HCT116 (cell line): Measurements from ENCODE around the gene NPFF. TPM values are rescaled to one million over a fixed set of nuclear protein-coding genes. Genes with fewer than 3 reads are reported as not detected.

Experiments
- ATAC-seq: fragments of 200-7000 bp; cut with Tn5 transposase; 2 replicates; pipeline ENCODE4 v1.9.1; 2020; ENCODE audit warnings: mild to moderate bottlenecking, moderate library complexity
- BruUV-seq: library from RNA; stranded (reverse); fragments of 400-500 nt; replicated peaks from 2 replicates; lab custom pipeline; 2021; lab: Mats Ljungman, UMichigan
- CTCF ChIA-PET: fragments of 300-600 bp; sonication (Branson Sonifier 250); formaldehyde crosslinking; loops from one replicate; lab custom pipeline; 2021; ENCODE audit warnings: antibody characterized with exemption; lab: Charles Lee
- POLR2A ChIA-PET: fragments of 300-600, 350-600 bp; sonication (Branson Sonifier 250); formaldehyde crosslinking; loops from one replicate; lab custom pipeline; 2021; ENCODE audit warnings: antibody characterized with exemption; lab: Charles Lee
- RAD21 ChIA-PET, 2 experiments: fragments of 300-600 bp; sonication (Branson Sonifier 250); formaldehyde crosslinking; loops; one replicate each; lab custom pipeline; 2023; ENCODE audit warnings: low total read pairs in 2 of 2; ENCODE audit not compliant: uncharacterized antibody in 2 of 2, unreplicated experiment in 2 of 2, low non-redundant PET in 1 of 2; lab: Charles Lee
- DNase-seq: peaks from one replicate; pipeline ENCODE4 v3.0.0-alpha.2; 2010; ENCODE audit warnings: low read depth, low spot score
- H2AFZ ChIP-seq: fragments of 200-600 bp; shearing (Covaris generic), sonication (generic); 2 replicates; pipeline ENCODE4 v1.6.1; 2017; ENCODE audit warnings: low read depth, mixed run types, mixed read lengths, antibody characterized with exemption, low read length; ENCODE audit not compliant: poor library complexity, severe bottlenecking
- H3K27ac ChIP-seq: 2 replicates; pipeline ENCODE4 v1.5.1; 2012; ENCODE audit warnings: low read depth, low read length
- H3K27me3 ChIP-seq: fragments of 200-600 bp; sonication (generic); 2 replicates; pipeline ENCODE4 v1.6.1; 2016; ENCODE audit warnings: mixed run types, low read length, mixed read lengths; ENCODE audit not compliant: insufficient read depth
- H3K36me3 ChIP-seq, 2 experiments: fragments of 200-500 bp in 1 of 2; fragments of 200-600 bp in 1 of 2; sonication (Bioruptor generic) in 1 of 2; sonication (generic) in 1 of 2; 2 replicates each; pipeline versions ENCODE4 v1.5.1 to v1.6.1; 2014 to 2016; ENCODE audit warnings: low read length in 2 of 2, inconsistent platforms in 1 of 2, mixed read lengths in 1 of 2, mixed run types in 1 of 2; ENCODE audit not compliant: insufficient read depth in 2 of 2, control insufficient read depth in 1 of 2
- H3K4me1 ChIP-seq, 2 experiments: fragments of 200-600 bp in 1 of 2; sonication (generic) in 1 of 2; 2 replicates each; pipeline versions ENCODE4 v1.5.1 to v1.6.1; 2012 to 2017; ENCODE audit warnings: low read length in 2 of 2, inconsistent platforms in 1 of 2, mild to moderate bottlenecking in 1 of 2, mixed read lengths in 1 of 2, mixed run types in 1 of 2, moderate library complexity in 1 of 2; ENCODE audit not compliant: insufficient read depth in 2 of 2, control insufficient read depth in 1 of 2
- H3K4me2 ChIP-seq: fragments of 200-600 bp; sonication (generic); 2 replicates; pipeline ENCODE4 v1.6.1; 2017; ENCODE audit warnings: mixed run types, low read length, mixed read lengths
- H3K4me3 ChIP-seq, 2 experiments: fragments of 200-600 bp in 1 of 2; sonication (generic) in 1 of 2; replicated peaks in 1 of 2; 2 replicates each; pipeline ENCODE4 v1.5.1; 2011 to 2016; ENCODE audit warnings: low read length in 2 of 2, control low read depth in 1 of 2, low read depth in 1 of 2, mild to moderate bottlenecking in 1 of 2, mixed read lengths in 1 of 2, mixed run types in 1 of 2
- H3K79me2 ChIP-seq: fragments of 200-600 bp; sonication (generic); 2 replicates; pipeline ENCODE4 v1.6.1; 2017; ENCODE audit warnings: mild to moderate bottlenecking, mixed run types, low read length, moderate library complexity, mixed read lengths; ENCODE audit not compliant: insufficient read depth
- H3K9ac ChIP-seq: fragments of 200-600 bp; sonication (generic); 2 replicates; pipeline ENCODE4 v1.6.1; 2016; ENCODE audit warnings: low read length, mixed read lengths
- H3K9me2 ChIP-seq: fragments of 200-600 bp; sonication (generic), shearing (Covaris generic); 2 replicates; pipeline ENCODE4 v1.6.1; 2017; ENCODE audit warnings: mixed run types, mild to moderate bottlenecking, moderate library complexity; ENCODE audit not compliant: insufficient read depth
- H3K9me3 ChIP-seq, 2 experiments: fragments of 200-500 bp in 1 of 2; fragments of 200-600 bp in 1 of 2; sonication (Bioruptor generic) in 1 of 2; sonication (generic) in 1 of 2; 2 replicates each; pipeline ENCODE4 v1.6.1; 2014 to 2017; ENCODE audit warnings: low read length in 2 of 2, mixed read lengths in 2 of 2, inconsistent platforms in 1 of 2, low read depth in 1 of 2, mild to moderate bottlenecking in 1 of 2, mixed run types in 1 of 2, moderate library complexity in 1 of 2; ENCODE audit not compliant: control insufficient read depth in 1 of 2, insufficient read depth in 1 of 2
- H4K20me1 ChIP-seq: fragments of 200-600 bp; sonication (generic), shearing (Covaris generic); 2 replicates; pipeline ENCODE4 v1.6.1; 2017; ENCODE audit warnings: mixed run types, mild to moderate bottlenecking, moderate library complexity; ENCODE audit not compliant: insufficient read depth
- ATF3 ChIP-seq: IDR thresholded peaks from 2 replicates; pipeline ENCODE4 v1.6.1; 2012
- ELF1 ChIP-seq: IDR thresholded peaks from 2 replicates; pipeline ENCODE4 v1.6.1; 2012; ENCODE audit warnings: low read depth, borderline replicate concordance
- EZH2 ChIP-seq: fragments of 200-600 bp; sonication (generic); IDR thresholded peaks from 2 replicates; pipeline ENCODE4 v1.6.1; 2017; ENCODE audit warnings: antibody characterized with exemption, mixed run types
- EZH2phosphoT487 ChIP-seq: fragments of 200-600 bp; IDR thresholded peaks from 2 replicates; pipeline ENCODE4 v1.6.1; 2018; ENCODE audit warnings: antibody characterized with exemption, borderline replicate concordance
- FOSL1 ChIP-seq: IDR thresholded peaks from 2 replicates; pipeline ENCODE4 v1.6.1; 2012; ENCODE audit warnings: low read depth
- SRF ChIP-seq: IDR thresholded peaks from 2 replicates; pipeline ENCODE4 v1.6.1; 2012; ENCODE audit warnings: low read depth
- ZBTB33 ChIP-seq: IDR thresholded peaks from 2 replicates; pipeline ENCODE4 v1.6.1; 2011; ENCODE audit warnings: mild to moderate bottlenecking, low read length, moderate library complexity; ENCODE audit not compliant: insufficient replicate concordance; ENCODE audit errors: extremely low read depth
- ZNF274 ChIP-seq: fragments of 200-500 bp; sonication (Bioruptor generic); IDR thresholded peaks from 2 replicates; pipeline ENCODE4 v1.6.1; 2014; ENCODE audit warnings: mild to moderate bottlenecking, low read depth, low read length, inconsistent platforms
- intact Hi-C: fragments of 100-400 bp; cut with micrococcal nuclease; formaldehyde crosslinking; loops from 2 replicates; pipeline ENCODE4 v1.10.0; 2022
- total RNA-seq: library from RNA; stranded (reverse); gene quantifications from one replicate; pipeline ENCODE4 v1.2.1, GENCODE V29; 2021; ENCODE audit not compliant: unreplicated experiment

The NPFF gene
- total RNA-seq, 1 experiment from 2014 or later: not detected

GRCh38 chr12:53532021-53532420 is 24.7 kb upstream of the NPFF start (continued):
- TF ChIP-seq ZNF274 (no peak), ZBTB33 (no peak), ELF1 (no peak), EZH2 (no peak), SRF (no peak)

GRCh38 chr12:53530920-53531319 is 23.6 kb upstream of the NPFF start:
- Histone ChIP-seq H3K4me2 (peak overlapping the region; percentile 48), H3K9me2 (no peaks in the 10 kb centered on the region), H3K27me3 (no peaks in the 10 kb centered on the region), H3K27ac (no peak overlapping the region), H4K20me1 (no peaks in the 10 kb centered on the region), H3K36me3 (peaks cover 18 to 26% of the 10 kb centered on the region in 2 experiments), H3K79me2 (no peaks in the 10 kb centered on the region), H3K4me1 (peaks cover 0 to 12% of the 10 kb centered on the region in 2 experiments; a peak in 2 of 4 replicates), H3K9me3 (no peaks in the 10 kb centered on the region), H3K4me3 (no peak overlapping the region), H2AFZ (no peak overlapping the region), H3K9ac (no peak overlapping the region)
- RAD21 ChIA-PET: no interaction called here
- peak; percentile 16 for DNase-seq
- CTCF ChIA-PET: interaction anchor here (0.7 kb wide), 1 partner anchor 723 kb away, joined by 4 read pairs; no protein-coding TSS in a partner anchor
- POLR2A ChIA-PET: no interaction called here
- no TSS peak for BruUV-seq
- TF ChIP-seq ATF3: no peak
- TF ChIP-seq FOSL1: 0 out of 2 replicates have a peak, but pooled peaks have one; percentile 27
- TF ChIP-seq EZH2phosphoT487: no peak
- ATAC-seq: peak; percentile 81; the same call in 1 of the 2 replicates
- intact Hi-C loops: no loop called here
